RKO (cell line): ENCODE results near the gene CFAP92.
"Not testable (repeated sequence)": the region's sequence is repeated elsewhere in the genome, so short reads cannot be mapped to it uniquely, and the experiment has no call there.

Experiments
- DNase-seq: peaks from one replicate; pipeline ENCODE4 v3.0.0-alpha.2; 2016; ENCODE audit warnings: low spot score

The CFAP92 gene

GRCh38 chr3:128933922-128934253 is 60.0 kb downstream of the CFAP92 start:
- no peak for DNase-seq

- DNase-seq = no peak
These were observed 60.5 kb downstream of the CFAP92 start for GRCh38 chr3:128933213-128933921.

GRCh38 chr3:128932516-128933212 is 61.2 kb downstream of the CFAP92 start:
- no peak for DNase-seq

- DNase-seq = no peak
These were observed 62.8 kb downstream of the CFAP92 start for GRCh38 chr3:128931046-128931445.

DNA sequence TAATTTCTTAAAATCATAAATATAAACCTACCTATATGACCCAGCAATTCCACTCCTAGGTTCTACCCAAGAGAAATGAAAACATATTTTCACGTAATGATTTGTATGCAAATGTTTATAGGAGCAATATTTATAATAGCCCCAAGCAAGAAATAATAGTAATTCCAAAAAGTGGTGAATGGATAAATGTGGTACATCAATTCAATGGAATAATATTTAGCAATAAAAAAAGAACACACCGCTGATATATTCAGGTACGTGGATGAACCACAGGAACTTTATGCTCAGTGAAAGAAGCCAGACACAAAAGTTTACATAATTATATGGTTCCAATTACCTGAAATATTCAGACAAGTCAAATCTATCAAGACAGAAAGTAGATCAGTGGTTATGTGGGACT is 64.5 kb downstream of the CFAP92 start:
- no peak for DNase-seq

- DNase-seq = not testable (repeated sequence)
These were observed 69.9 kb downstream of the CFAP92 start for GRCh38 chr3:128923986-128924385.

DNA sequence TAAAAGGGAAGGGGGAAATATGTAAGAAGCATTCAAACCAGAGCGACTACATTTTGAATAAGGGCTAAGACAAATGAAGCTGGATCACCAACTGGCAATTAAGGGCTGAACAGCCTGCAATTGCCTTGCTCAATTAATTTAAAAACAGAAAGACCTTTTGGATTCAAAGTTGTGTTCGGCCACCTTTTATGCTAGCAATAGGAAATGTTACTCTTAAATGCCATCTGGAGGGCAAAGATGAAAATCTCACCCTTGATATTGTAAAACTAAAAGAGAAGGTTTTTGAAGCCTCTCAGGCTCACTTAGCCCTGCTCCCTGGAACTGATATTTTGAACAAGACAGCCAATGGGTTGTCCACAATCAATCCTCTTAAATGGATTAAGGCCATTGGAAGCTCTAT is 70.3 kb downstream of the CFAP92 start:
- peak; percentile 22 for DNase-seq

DNA sequence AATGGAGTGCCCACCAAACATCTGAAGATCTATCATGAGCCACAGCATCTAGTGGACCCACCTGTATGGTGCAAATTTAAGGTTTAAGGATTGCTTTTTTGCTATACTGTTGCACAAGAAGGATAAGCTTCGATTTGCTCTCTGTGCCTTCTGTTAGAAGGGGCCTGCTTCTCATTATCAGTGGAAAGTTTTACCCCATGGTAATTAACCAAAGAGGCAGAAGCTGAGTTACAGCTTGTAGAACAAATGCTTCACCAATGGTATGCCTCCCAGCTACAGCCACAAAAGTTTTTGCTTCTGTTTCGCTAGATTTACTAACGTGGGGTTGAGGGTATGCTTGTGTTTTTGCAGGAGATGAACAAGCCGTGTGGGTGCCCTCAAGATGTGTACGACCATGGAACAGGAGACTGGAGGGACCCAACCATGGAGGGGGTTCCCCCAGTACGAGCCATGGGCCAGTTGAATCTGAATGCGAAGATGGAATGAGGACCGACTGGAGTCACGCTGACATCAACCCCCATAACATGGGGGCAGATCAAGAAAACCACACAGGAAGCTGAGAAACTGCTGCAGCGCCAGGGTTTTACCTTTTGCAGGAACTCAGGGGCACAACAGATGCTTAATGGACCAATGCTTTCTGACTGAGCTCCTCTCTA is 70.9 kb downstream of the CFAP92 start:
- no peak for DNase-seq

GRCh38 chr3:128919988-128920387 is 73.9 kb downstream of the CFAP92 start:
- DNase-seq = no peak

- DNase-seq = no peak
These were observed 76.6 kb downstream of the CFAP92 start for GRCh38 chr3:128917291-128917690.

DNA sequence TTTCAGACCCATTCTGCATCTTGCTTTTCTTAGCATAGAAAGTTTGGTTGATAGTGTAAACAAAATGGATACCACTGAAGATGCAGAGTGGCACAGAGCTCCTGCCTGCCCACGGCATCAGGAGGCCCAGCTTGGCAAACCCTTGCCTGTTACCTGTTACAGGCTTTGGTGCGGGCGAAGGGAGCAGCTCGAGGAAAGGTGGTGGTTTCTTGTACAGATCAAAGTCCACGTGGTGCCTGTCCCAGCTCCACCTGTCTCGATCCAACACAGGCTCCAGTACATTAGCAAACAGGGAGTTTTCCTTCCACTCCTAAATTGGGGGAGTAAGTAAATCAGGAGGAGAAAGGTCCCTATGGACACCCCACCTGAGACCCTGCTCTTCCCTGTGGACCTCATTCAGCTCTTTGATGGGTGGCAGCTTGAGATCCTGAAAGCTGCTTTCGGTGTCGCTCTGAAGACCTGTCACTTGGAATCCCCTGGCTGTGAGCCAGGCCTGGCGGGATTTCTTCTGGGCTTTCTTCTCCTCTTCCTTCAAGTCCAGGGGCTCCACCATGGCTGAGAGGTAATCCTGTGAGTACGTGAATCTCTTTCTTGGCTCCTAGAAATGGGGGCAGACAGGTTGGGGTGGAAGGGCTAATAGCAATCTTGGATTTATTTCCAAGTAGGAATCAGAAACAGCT is 78.8 kb downstream of the CFAP92 start:
- DNase-seq = no peak

GRCh38 chr3:128911911-128912310 is 82.0 kb downstream of the CFAP92 start:
- DNase-seq = no peak

DNA sequence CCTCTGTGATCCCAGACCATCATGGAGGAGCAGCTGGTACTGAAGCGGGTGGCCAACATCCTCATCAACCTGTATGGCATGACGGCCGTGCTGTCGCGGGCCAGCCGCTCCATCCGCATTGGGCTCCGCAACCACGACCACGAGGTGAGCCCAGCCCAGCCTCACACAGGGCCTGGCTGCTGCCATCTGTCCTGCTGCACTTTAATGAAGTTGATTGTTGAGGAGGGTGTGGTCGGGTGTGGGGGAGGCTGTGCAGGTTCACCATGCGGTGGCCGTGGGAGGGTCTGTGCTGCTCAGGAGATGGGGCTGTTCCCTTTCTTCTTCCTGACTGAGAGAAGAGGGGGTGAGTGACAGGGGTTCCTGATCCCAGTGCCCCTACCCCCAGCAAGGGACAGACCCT is 83.9 kb downstream of the CFAP92 start:
- DNase-seq = no peak

DNA sequence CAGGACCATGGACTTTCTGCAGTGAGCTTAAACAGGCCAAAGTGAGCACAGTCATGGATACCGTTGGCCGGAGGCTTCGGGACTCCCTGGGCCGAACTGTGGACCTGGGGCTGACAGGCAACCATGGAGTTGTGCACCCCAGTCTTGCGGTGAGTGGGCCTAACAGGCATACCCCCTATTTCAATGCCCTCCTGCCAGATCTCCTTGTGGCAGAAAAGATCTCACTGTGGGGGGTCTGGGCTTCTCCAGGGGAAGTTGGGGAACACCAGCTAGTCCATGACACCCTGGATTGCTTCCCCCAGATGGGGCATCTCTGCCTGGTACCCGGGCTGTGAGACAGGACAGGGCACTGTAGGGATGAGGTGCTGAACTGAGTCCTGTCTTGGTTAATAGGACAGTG is 84.9 kb downstream of the CFAP92 start:
- no peak for DNase-seq

- DNase-seq = no peak
These were observed 86.0 kb downstream of the CFAP92 start for GRCh38 chr3:128907706-128908445.

GRCh38 chr3:128906804-128907525 is 86.9 kb downstream of the CFAP92 start:
- no peak for DNase-seq

DNA sequence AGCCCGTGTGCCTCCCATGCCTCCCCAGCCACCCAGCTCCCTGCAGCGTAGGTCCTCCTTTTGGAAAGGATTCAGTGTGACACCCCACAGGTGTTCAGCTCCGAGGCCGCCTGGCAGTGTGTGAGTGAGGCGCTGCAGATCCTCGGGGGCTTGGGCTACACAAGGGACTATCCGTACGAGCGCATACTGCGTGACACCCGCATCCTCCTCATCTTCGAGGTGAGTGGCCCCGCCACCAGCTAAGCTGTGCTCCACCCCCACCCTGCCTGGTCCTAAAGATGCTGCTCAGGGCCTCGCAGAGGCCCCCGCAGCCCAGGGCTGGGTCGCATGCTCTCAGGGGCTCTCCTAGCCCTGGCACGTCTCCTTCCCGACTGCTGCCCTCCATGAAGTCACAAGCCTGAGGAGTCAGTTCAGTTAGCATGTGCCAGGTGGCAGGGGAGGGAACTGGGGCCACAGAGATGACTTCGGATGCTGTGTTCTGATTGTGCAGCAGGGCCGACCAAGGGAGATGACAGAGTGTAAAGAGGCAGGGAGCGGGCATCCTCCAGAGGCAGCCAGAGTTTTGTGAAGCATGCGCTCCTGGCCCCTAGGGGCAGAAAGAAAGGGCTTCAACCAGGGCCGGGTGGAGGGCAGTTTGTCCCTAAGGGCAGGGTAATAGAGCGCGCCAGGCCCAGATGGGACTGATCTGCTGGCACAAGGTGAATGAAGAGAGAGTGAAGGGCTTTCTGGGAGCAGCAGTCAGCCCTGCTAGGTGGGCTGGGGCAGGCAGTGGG is 87.7 kb downstream of the CFAP92 start:
- DNase-seq = no peak

DNA sequence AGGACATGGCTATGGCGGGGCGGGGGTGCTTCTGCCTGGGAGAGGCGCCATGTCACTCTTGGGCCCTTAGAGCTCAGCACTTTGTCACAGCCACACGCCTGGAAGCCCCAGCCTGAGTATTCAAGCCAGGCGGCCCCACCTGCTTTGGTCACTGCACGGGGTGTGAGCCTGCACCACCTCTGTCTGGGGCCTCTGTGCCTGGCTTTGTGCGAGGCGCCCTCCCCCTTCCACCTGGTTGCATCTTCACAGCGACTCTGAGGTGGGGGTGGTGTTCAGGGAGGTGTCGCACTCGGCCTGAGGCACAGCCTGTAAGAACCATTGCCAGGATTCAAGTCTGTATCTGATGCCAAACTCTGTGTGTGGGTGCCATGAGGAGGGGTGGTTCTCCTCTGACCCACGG is 90.4 kb downstream of the CFAP92 start:
- no peak for DNase-seq

DNA sequence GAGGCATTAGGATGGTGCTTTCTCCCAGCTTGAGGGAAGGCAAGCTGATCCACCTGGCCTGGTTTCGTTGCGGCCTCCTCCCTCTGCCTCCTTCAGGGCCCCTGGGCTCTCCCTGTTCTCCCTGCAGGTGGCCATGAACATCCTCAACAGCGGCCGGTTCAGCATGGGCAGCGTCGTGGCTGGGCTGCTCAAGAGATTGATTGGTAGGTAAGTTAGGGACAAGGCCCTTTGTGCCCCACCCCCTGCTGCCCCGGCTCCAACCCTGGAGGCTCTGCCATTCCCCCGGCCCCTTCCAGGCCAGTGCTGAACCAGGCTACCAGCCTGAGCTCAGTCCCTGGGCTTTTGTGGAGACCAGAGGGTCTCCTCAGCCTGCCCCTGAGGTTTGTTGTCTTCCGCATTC is 91.5 kb downstream of the CFAP92 start:
- no peak for DNase-seq

DNA sequence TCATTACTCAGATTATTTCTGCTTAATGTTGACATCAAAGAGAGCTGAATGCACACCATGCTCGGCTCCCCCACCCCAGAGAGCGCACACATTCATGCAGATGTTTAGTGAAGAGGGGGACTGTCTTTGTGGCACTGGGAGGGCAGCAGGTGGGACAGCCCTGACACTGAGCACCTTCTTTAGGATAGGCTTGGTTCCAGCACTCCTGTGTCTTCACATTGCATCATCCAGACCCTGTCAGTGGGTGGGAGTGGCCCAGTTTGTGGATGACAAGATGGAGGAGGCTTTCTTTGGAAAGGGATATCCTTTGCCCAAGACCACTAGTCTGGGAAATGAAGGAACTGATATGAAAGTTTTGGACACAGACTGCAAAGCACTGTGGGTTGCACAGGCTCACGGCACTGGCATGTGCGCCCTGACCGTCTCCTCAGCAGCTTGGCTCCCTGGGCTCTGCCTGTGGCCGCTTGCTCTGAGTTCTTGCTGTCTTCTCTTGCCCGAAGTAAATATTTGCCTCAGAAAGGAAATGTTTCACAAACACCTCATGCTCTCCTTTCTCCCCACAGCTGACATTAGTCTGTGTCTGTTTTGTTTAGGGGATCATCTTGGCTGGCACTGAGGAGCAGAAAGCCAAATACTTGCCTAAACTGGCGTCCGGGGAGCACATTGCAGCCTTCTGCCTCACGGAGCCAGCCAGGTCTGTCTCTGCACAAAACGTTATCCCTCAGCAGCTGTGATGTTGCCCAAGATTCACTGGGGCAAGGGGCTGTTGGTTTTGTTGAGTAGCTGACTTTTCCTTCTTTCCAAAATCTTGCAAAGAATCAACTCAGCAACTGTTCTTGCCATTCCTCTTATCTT is 97.8 kb downstream of the CFAP92 start:
- DNase-seq = no peak
